NCI-H1417 treated with DMSO at 0.1 percent for 48 hours (cell line): ENCODE data around the gene UBAC2.
"Not testable (repeated sequence)": the region's sequence is repeated elsewhere in the genome, so short reads cannot be mapped to it uniquely, and the experiment has no call there.

Source experiments
- DNase-seq: peaks from one replicate; lab custom pipeline; 2025; lab: John Stamatoyannopoulos, UW

UBAC2 gene

DNA sequence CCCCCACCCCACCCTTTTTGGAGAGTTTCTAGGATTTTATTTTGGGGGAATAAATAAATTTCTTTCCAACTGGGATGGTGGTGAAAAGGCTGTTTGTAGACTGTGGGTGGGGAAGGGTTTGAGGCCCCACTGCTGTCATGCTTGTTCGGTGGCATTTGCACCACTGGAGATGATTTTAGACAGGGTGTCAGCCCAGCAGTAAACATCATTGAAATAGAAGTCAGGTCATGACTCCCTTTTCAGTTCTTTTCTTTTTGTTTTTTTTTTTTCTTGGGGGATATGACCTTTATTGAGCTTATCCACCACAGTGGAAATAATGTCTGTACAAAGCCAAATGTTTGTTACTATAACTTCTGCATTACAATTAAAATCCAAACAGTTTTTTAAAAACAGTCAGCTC is 14.1 kb downstream of the UBAC2 start:
- no peak for DNase-seq

DNA sequence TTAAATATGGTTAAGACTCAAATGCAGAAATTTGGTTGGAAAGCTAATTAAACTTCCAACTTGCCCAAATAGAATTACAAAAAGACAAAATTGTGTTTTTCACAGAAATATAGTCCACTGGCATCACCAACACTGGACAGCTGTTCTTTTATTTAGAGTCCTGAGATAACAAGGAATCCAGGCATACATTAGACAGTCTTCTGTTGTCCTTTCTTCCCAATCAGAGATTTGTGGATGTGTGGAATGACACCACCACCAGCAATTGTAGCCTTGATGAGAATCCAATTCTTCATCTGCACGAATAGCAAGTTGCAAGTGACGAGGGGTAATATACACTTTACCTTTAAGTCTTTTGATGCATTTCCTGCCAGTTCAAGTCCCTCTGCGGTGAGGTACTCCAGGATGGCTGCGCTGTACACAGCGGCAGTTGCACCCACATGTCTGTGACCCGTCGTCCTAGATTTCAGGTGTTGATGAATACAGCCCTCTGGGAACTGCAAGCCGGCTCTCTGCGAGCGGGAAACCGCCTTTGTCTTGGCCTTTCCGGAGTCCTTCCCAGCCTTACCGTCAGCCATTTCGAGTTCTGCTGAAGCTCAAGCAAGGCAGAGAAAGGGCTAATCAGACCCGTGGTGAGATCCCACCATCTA is 14.7 kb downstream of the UBAC2 start:
- no peak for DNase-seq

DNA sequence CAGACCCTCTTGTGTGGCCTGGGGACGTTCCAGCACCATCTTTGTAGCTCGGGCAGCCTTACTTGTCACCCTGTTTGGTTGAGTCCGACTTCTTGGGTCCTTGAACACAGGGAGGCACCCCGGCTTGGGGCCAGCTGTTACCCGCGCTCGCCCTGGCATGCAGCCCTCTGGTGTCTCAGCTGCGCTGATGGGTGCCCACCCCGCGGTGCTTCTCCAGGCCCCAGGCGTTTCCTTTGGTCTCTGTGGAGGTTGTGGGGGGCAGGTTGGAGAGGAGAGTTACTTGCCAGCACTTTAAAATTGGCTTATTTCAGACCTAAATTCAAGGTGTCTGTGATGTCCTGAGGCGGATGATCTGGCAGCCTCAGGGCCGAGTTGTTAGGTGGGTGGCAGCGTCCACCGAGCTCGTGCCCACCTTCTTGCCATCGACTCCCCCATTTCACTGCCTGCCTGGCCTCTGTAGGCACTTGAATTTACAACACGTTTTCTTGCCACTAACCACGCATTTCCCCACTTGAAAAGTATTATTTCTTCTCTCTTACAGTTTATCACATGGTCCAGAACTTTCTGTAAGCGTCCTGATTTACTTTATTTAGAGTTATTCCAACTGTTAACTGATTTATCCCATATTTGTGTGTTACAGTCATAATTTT is 16.9 kb downstream of the UBAC2 start:
- DNase-seq, result no peak

DNA sequence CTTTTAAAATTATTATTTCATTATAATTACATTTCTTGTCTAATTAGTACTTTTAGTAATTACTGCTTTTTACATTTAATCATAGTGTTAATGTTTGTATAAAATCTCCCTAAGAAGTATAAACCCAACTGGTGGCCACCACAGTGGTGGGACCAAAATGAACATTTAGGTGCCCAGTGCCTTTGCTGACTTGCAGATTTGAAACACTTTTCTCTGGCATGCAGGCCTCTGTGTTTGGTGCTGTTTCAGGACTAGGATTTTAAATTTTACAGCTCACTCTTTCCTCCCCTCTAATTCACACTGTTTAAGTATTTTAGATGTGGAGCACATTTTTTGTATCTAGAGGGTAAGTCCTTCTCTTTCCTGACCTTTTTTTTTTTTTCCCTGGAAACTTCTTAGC is 17.5 kb downstream of the UBAC2 start:
- DNase-seq, result no peak

DNA sequence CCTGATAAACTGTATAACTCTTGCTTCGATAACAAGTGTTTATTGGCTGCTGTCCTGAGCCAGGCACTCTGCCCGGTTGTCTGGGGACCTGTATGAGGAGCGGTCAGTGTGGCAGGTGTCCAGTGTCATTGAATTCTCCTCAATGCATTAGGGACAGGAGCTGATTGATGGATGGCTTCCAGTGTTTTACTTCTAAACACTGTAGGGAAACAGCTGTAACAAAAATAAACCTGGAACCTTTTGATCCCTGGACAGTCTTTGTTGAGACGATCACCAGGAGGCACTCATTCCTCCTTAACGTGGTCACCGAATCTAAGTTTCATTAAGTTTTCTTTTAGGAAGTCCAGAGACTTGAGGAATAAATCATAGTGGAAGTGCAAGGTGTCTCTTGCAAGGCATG is 17.9 kb downstream of the UBAC2 start:
- DNase-seq, result no peak

DNA sequence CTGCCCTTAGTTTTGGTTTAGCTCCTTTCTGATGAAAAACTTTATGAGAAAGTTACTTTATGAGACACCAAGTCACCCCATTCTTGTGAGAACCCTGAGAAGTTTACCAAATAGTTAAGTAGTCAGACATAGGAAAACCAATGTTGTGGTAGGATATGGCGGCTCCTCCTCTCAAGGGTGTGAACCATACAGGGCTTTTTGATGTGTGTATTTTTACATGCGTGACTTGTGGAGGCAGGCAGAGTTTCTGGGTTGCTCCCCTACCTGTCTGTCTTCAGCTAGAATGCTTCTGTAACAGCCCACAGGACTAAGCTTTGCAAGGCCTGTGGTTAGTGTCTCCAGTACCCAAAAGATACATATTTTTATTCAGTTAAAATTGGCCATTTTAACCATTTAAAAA is 18.3 kb downstream of the UBAC2 start:
- no peak for DNase-seq

DNA sequence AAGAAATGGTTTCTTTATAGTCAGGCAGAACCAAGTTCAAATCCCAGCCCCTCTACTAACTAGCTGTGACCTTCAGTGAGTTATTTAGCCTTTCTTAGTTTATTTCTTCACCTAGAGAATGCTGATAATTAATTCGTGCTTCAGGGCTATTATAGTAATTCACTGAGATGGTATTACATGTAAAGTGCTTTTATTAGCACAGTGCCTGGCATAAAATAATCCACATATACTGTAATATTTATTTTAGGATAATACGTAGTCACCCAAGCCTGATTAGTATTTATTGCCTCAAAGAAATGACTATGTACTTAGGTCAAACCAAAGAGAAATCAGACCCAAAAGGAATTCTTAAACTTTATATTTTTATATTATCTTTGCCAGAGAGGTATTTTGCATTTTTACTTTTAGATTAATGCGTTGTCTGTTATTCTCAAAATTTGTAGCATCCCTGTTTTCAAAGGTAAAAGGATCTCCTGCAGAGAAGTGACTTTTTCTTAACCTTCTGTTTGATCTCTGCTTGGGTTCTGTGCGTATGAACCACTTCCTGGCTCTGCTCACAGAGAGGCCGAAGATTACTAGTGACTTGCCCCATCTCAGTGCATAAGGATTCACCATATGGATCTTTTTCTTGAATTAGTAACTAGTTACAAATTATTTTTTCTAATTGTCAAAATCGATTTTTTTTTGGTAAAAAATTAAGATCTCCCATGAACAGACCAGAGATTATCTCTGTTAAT is 19.7 kb downstream of the UBAC2 start:
- DNase-seq, result no peak

DNA sequence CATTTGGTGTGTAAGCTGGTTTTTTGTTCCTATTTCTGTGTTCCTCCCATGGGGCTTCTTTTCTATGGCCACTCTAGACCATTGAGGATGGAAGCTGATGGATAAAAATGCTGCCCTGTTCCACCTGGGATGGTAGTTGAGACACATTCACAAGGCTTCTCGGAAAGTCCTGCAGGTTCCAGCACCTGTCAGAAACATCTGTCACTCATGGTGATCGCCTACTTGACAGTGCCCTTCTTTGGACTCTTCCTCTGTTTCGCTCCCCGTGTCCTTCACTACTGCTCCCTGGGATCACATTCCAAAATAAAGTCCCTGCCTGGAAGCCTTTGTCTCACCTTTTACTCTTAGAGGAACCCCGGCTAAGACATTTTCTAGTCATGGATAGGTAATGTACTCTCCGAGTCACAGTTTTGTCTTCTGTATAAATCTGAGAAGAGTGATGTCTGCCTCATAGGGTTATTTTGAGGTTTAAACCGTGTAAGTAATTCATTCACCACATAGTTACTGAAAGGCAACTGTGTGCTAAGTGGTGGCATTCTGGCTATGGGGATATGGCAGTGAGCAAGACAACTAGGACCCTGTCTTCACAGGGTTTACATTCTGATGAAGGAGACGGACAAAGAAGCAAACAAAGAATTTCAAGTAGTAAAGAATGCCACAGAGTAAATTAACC is 21.0 kb downstream of the UBAC2 start:
- no peak for DNase-seq

DNA sequence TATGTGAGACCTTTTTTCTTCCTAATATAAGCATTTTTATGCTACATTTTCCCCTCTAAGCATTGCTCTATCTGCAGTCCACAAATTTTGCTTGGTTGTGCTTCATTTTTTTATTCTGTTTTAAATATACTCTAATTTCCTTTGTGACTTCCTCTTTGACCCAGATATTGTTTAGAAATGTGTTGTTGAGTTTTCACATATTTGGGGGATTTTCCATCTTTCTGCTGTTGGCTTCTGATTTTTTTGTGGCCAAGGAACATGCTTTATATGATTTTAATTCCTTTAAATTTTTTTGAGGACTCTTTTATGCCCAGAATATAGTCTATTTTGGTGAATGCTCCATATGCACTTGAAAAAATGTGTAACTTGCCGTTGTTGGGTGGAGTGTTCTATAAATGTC is 22.9 kb downstream of the UBAC2 start:
- DNase-seq, result no peak

DNA sequence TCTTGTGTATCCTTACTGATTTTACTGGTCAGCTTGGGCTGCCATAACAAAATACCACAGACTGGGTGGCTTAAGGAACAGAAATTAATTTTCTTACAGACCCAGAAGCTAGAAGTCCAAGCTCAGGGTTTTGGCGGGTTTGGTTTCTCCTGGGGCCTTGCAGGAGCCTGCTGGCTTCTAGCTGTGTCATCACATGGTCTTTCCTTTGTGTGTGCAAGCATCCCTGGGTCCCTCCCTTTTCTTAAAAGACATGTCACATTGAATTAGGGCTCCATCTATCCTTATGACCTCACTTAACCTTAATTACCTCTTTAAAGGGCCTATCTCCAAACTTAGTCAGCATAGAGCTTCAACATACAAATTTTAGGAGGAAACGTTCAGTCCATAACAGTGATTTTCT is 23.4 kb downstream of the UBAC2 start:
- no peak for DNase-seq

DNA sequence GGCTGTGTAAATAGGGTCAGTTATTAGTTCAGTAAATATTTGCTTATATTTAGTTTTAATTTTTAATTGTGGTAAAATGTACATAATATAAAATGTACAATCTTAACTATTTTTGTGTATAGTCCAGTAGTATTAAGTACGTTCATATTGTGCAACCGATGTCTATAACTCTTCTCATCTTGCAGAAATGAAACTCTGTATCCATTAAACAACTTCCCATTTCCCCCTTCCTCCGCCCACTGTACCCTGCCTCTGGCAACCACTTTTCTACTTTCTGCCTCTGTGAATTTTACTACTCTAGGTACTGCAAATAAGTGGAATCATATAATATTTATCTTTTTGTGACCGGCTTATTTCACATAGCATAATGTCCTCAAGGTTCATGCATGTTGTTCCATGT is 24.4 kb downstream of the UBAC2 start:
- no peak for DNase-seq

DNA sequence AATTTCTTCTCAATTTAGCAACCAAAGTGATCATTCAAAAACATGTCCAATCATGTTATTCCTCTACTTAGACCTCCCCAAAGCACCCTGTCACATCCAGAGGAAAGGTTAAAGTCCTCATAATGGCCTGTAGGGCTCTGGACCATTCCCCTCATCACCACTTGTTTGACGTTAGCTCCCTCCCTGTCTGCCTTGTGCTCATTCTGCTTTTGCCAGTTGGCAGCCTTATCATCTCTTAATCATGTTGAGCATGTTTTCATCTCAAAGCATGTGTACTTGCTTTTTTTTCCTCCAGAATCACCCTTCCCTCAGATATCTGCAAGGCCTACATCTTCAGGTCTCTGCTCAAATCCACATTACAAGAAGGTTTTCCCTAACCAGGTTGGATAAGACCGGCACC is 25.9 kb downstream of the UBAC2 start:
- DNase-seq, result no peak

DNA sequence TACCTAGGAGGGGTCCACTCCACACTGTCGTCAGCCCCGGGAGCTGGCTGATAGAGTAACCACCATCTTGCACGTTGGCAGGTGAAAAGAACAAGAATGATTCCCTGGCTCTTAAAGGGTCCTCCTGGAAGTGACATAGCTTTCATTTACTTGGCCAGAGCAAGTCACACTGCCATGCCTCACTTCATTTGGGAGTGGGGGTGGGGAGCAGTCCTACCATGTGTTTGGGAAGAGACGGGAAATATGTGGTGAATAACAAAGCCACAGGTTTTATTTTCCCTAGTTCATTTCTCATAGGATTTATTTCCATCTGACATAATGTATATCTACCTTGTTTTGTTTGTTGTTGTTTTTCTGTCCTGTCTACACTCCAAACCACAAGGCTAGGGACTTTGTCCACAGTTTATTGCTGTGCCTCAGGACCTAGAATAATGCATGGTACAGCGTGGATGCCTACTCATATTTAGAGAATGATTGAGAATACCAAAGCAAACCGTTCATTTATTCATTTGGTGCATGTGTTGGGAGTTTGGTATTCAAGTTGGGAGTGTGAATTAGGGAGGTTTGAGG is 26.8 kb downstream of the UBAC2 start:
- DNase-seq, result no peak

DNA sequence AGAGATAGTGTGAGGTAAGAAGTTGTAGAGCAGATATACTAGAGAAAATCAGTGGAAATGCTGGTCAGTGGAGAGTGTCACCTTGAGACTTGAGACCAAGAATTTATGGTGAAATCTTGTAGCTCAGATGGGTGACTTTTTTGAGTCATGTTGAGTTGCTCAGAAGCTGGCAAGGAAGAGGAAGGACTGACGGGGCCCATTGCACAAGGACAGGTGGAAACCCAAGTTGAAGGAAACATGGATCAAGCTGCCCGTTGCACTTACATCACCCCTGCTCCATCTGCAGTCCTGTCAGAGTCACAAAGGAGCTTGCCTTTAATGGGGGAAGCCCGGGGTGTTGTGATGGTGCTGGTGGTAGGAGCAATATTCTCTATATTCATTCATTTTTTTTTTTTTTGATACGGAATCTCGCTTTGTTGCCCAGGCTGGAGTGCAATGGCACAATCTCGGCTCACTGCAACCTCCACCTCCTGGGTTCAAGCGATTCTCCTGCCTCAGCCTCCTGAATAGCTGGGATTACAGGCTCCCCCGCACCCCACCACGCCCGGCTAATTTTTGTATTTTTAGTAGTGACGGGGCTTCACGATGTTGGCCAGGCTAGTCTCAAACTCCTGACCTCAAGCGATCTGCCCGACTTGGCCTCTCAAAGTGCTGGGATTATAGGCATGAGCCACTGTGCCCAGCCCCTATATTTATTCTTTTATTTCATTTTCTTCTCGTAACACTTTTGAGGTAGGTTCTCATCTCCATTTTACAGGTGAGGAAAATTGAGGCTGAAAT is 27.4 kb downstream of the UBAC2 start:
- DNase-seq, result no peak

DNA sequence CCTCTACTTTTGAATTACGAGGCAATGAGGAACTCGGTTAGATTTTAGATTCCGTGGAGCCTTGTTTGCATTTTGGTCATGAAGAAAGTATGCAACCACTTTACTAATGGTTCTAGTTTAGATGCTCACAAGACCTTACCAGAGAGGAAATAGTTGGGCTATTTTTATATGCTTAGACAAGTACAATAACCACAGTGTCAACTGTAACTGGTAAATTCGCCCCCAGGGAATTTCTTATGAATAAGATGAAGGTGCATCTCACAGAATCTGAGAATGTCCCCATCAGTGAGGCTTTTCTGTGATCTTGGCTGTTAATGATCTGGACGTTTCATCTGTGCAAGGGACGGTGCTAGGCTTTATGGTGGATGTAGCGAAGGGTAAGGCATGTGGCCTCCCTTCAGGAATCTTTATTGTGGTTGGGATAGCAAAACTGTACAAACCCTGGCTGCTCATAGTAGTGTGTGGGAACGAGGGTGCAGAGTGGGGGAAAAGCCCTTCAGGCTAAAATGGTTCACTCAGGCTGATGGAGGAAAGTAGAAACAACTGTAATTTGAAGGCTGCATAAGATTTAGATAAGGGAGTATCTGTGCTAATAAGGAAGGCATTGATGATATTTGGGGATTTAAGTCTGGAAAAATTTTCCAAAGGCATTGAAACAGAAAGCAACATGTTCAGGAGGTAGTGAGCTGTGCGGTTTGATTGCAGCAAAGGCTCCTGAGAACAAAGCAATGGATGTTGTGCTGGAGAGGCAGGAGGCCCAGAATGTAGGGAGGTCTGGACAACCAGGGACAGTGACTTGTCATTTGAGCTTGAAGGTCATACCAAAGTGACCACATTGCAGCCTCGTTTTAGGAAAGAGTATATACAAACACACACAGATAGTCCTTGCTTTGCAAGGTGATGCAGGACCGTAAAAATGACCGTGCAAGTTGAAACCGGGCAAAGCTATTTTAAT is 28.4 kb downstream of the UBAC2 start:
- no peak for DNase-seq

DNA sequence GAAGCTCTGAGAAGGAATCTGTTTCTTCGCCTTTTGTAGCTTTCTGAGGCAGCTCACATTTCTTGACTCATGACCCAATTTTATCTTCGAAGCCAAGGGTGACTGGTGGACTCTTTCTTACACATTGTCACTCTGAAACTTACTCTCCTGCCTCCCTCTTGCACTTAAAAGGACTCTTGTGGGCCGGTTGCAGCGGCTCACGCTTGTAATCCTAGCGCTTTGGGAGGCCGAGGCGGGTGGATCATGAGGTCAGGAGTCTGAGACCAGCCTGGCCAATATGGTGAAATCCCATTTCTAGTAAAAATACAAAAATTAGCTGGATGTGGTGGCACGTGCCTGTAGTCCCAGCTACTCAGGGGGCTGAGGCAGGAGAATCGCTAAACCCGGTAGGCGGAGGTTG is 29.9 kb downstream of the UBAC2 start:
- DNase-seq, result not testable (repeated sequence)

DNA sequence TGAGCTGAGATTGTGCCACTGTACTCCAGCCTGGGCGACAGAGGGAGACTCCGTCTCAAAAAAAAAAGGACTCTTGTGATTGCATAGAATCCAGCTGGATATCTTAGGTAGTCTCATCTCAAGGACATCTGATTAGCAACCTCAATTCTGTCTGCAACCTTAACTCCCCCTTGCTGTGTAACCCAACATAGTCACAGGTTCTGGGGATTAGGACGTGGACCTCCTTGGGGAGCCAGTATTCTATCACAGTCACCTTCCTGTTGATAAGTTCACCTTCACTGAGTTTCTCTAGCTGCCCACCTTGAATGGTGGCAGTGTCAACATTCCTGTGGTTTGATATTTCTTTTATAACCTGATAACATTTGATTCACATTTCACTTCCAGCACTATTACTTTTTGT is 30.3 kb downstream of the UBAC2 start:
- DNase-seq, result no peak

DNA sequence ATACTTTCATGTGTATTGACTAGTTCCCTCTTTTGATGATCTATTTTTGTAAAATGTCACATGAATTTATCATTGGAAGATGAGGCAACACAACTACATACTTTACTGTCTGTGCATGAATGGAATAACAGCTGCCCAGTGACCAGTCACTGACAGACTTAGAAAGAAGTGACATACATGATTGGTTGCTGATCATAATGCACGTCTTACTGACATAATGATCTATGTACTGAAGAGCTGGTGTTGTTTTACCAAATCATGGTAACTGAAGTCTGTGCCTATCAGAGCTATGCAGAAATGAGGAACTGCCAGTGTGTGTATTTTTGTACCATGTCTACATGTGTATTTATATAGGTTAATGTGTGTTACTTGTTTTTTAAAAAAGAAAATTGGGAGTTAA is 31.1 kb downstream of the UBAC2 start:
- DNase-seq, result no peak

DNA sequence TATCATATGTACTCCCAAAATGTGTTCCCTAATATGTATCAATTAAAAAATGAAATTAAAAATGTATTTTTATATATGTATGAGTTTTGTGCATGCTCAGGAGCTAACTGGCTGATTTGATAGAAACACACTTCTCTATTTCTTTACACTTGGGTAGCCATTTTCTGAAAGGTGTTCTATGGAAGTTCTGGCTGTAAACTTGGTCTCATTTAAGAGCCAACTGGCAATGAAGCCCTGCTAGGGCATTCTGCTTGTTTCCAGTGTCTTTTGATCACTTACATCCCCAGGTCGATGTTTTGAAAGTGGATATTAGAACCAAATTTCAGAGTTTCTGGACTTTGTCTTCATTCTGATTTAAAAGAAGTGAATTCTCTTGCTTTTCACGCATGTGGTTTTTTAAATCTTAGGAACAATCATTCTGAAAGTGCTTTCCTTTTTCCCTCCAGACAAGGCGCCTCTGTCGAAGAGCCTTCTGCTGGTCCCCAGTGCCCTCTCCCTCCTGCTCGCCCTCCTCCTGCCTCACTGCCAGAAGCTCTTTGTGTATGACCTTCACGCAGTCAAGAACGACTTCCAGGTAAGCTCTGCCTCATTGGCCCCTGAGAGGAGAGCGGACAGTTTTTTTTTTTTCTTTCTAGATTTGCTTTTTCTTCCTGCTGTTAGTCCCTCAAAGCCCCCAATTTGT is 37.5 kb downstream of the UBAC2 start:
- no peak for DNase-seq

DNA sequence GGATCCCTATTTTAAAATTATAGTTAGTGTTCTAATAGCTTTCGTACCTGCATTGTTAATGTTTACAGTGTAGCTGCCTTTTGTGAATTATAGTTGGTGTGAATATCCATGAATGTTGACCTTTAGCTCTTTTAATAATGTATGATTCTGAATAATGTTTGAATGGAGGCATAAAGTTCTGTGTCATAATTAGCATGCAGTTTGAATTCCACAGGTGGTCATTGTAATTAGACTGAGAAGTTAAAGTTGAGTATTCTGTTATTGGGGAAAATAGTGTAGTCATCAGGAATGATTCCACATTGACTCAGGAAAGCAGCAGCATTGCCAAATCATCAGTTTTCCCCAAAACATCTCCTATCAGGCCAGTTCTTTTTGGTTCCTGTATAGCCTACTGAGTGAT is 45.4 kb downstream of the UBAC2 start:
- no peak for DNase-seq
